A673 (cell line): ENCODE measurements around the gene IL36B. TPM values are rescaled to one million over a fixed set of nuclear protein-coding genes. Genes with fewer than 3 reads are reported as not detected.

Experiments used
- BruUV-seq: library from RNA; stranded (reverse); fragments of 400-500 nt; replicated peaks from 2 replicates; lab custom pipeline; 2021; lab: Mats Ljungman, UMichigan
- CTCF ChIA-PET: fragments of 300-600 bp; sonication (Branson Sonifier 250); formaldehyde crosslinking; loops from one replicate; lab custom pipeline; 2022; ENCODE audit warnings: antibody characterized with exemption; lab: Charles Lee
- POLR2A ChIA-PET: fragments of 300-600 bp; sonication (Branson Sonifier 250); formaldehyde crosslinking; loops from one replicate; lab custom pipeline; 2022; ENCODE audit warnings: antibody characterized with exemption; ENCODE audit not compliant: low non-redundant PET; lab: Charles Lee
- DNase-seq: peaks from one replicate; pipeline ENCODE4 v3.0.0-alpha.2; 2015; ENCODE audit warnings: low spot score
- H3K27ac ChIP-seq: fragments of 200-600 bp; sonication (generic); 2 replicates; pipeline ENCODE4 v1.5.1; 2016; ENCODE audit warnings: mixed run types, low read depth, mild to moderate bottlenecking, mixed read lengths, antibody characterized with exemption, low read length; ENCODE audit not compliant: poor library complexity, severe bottlenecking
- H3K27me3 ChIP-seq: fragments of 200-600 bp; sonication (generic); replicated peaks from 2 replicates; pipeline ENCODE4 v1.6.1; 2017; ENCODE audit warnings: mixed run types, low read depth, mild to moderate bottlenecking, mixed read lengths, antibody characterized with exemption, low read length; ENCODE audit not compliant: insufficient read depth, poor library complexity
- H3K36me3 ChIP-seq: fragments of 200-600 bp; sonication (generic); 2 replicates; pipeline ENCODE4 v1.6.1; 2016; ENCODE audit warnings: mixed run types, mild to moderate bottlenecking, mixed read lengths, antibody characterized with exemption, low read length; ENCODE audit not compliant: insufficient read depth, poor library complexity, severe bottlenecking
- H3K4me1 ChIP-seq: fragments of 200-600 bp; sonication (generic); 2 replicates; pipeline ENCODE4 v1.6.1; 2017; ENCODE audit warnings: mixed run types, mild to moderate bottlenecking, mixed read lengths, antibody characterized with exemption, low read length; ENCODE audit not compliant: insufficient read depth, poor library complexity, severe bottlenecking
- H3K4me3 ChIP-seq: fragments of 200-600 bp; sonication (generic); 2 replicates; pipeline ENCODE4 v1.5.1; 2016; ENCODE audit warnings: low read depth, mixed run types, mild to moderate bottlenecking, mixed read lengths, low read length; ENCODE audit not compliant: poor library complexity, severe bottlenecking
- H3K9me3 ChIP-seq: fragments of 200-600 bp; sonication (generic); 2 replicates; pipeline ENCODE4 v1.6.1; 2016; ENCODE audit warnings: mixed run types, low read depth, mild to moderate bottlenecking, mixed read lengths, antibody characterized with exemption, low read length; ENCODE audit not compliant: poor library complexity, severe bottlenecking
- CTCF ChIP-seq: fragments of 300-800, 200-600 bp; sonication (generic); conservative IDR thresholded peaks from 2 replicates; pipeline ENCODE4 v1.5.1; 2017; ENCODE audit warnings: low read depth, mild to moderate bottlenecking, antibody characterized with exemption, low read length, moderate library complexity, mixed read lengths
- EZH2 ChIP-seq: fragments of 200-600 bp; sonication (generic); IDR thresholded peaks from 2 replicates; pipeline ENCODE4 v1.6.1; 2017; ENCODE audit warnings: borderline replicate concordance, low read depth, mild to moderate bottlenecking, mixed read lengths, antibody characterized with exemption, low read length; ENCODE audit not compliant: poor library complexity, severe bottlenecking
- intact Hi-C: fragments of 100-400 bp; cut with micrococcal nuclease; formaldehyde crosslinking; loops from one replicate; pipeline ENCODE4 v1.10.0; 2022; ENCODE audit not compliant: unreplicated experiment
- total RNA-seq: library from RNA; stranded (reverse); gene quantifications from 2 replicates; pipeline ENCODE4 v1.2.3, GENCODE V29; 2021

The IL36B gene
- total RNA-seq, 1 experiment from 2014 or later = not detected

GRCh38 chr2:113088213-113088992, 35.7 kb upstream of the IL36B start:
- CTCF ChIA-PET = no interaction called here
- H3K4me3 ChIP-seq = no peak overlapping the region

GRCh38 chr2:113085542-113085941, 32.9 kb upstream of the IL36B start:
- Histone ChIP-seq H3K4me1 (no peaks in the 10 kb centered on the region), H3K36me3 (no peaks in the 10 kb centered on the region), H3K4me3 (no peak overlapping the region), H3K27me3 (peaks cover 9% of the 10 kb centered on the region), H3K9me3 (no peaks in the 10 kb centered on the region), H3K27ac (no peak overlapping the region)
- CTCF ChIA-PET = no interaction called here
- POLR2A ChIA-PET = no interaction called here
- DNase-seq = no peak
- TF ChIP-seq CTCF (no peak), EZH2 (no peak)
- no TSS peak for BruUV-seq
- intact Hi-C loops = no loop called here

More at GRCh38 chr2:113088213-113088992, 35.7 kb upstream of the IL36B start:
- Histone ChIP-seq H3K4me1 (no peaks in the 10 kb centered on the region), H3K9me3 (no peaks in the 10 kb centered on the region), H3K36me3 (no peaks in the 10 kb centered on the region), H3K27me3 (peaks cover 22% of the 10 kb centered on the region), H3K27ac (no peak overlapping the region)
- no TSS peak for BruUV-seq
- DNase-seq = no peak
- POLR2A ChIA-PET = no interaction called here
- intact Hi-C loops = no loop called here
- TF ChIP-seq EZH2 = no peak
- TF ChIP-seq CTCF = no peak

- no peak overlapping the region for H3K27ac ChIP-seq
- intact Hi-C loops = no loop called here
- H3K9me3 ChIP-seq = no peaks in the 10 kb centered on the region
- no TSS peak for BruUV-seq
- H3K4me3 ChIP-seq = no peak overlapping the region
- no peaks in the 10 kb centered on the region for H3K36me3 ChIP-seq
- POLR2A ChIA-PET = no interaction called here
- peak; percentile 9 for DNase-seq
- TF ChIP-seq EZH2 = no peak
- TF ChIP-seq CTCF = peak; percentile 62
- H3K4me1 ChIP-seq = no peaks in the 10 kb centered on the region
- CTCF ChIA-PET = no interaction called here
- peaks cover 7% of the 10 kb centered on the region for H3K27me3 ChIP-seq
Measured at GRCh38 chr2:113084249-113085000, 31.8 kb upstream of the IL36B start.
